Caco-2 (cell line): ENCODE results near the gene TCF23. TPM values are rescaled to one million over a fixed set of nuclear protein-coding genes. Genes with fewer than 3 reads are reported as not detected.

Source experiments
- BruUV-seq: library from RNA; stranded (reverse); fragments of 400-500 nt; replicated peaks from 2 replicates; lab custom pipeline; 2021; lab: Mats Ljungman, UMichigan
- CTCF ChIA-PET: fragments of 300-600 bp; sonication (Branson Sonifier 250); formaldehyde crosslinking; loops from one replicate; lab custom pipeline; 2022; ENCODE audit warnings: antibody characterized with exemption; lab: Charles Lee
- POLR2A ChIA-PET: fragments of 300-600 bp; sonication (Branson Sonifier 250); formaldehyde crosslinking; loops from one replicate; lab custom pipeline; 2022; ENCODE audit warnings: antibody characterized with exemption; lab: Charles Lee
- DNase-seq, 2 experiments: peaks; one replicate each; pipeline versions ENCODE4 v3.0.0 to v3.0.0-alpha.2; 2020 to 2022
- H3K27me3 ChIP-seq: replicated peaks from 2 replicates; pipeline ENCODE4 v1.6.0; 2011; ENCODE audit warnings: low read length; ENCODE audit not compliant: control insufficient read depth, insufficient read depth
- H3K36me3 ChIP-seq: 2 replicates; pipeline ENCODE4 v1.5.1; 2011; ENCODE audit warnings: low read length; ENCODE audit not compliant: control insufficient read depth, insufficient read depth
- H3K4me1 ChIP-seq: fragments of 250-450 bp; sonication (Bioruptor Pico); 2 replicates; pipeline ENCODE4 v1.5.1; 2020; ENCODE audit warnings: mild to moderate bottlenecking
- H3K4me3 ChIP-seq: 2 replicates; pipeline ENCODE4 v1.5.1; 2011; ENCODE audit warnings: low read depth, mild to moderate bottlenecking, control low read depth, low read length
- H3K9me3 ChIP-seq: fragments of 250-450 bp; sonication (Bioruptor Pico); 2 replicates; pipeline ENCODE4 v1.5.1; 2020; ENCODE audit warnings: mild to moderate bottlenecking, moderate library complexity
- H3K27ac Mint-ChIP-seq: one replicate; pipeline ENCODE4 v1.8.0; 2022; ENCODE audit warnings: mixed read lengths; ENCODE audit not compliant: unreplicated experiment
- H3K27me3 Mint-ChIP-seq: one replicate; pipeline ENCODE4 v1.8.0; 2022; ENCODE audit warnings: mixed read lengths; ENCODE audit not compliant: insufficient read depth, unreplicated experiment
- H3K36me3 Mint-ChIP-seq: one replicate; pipeline ENCODE4 v1.8.0; 2022; ENCODE audit warnings: mild to moderate bottlenecking, mixed read lengths; ENCODE audit not compliant: insufficient read depth, unreplicated experiment
- H3K4me1 Mint-ChIP-seq: one replicate; pipeline ENCODE4 v1.8.0; 2022; ENCODE audit warnings: low read depth, mixed read lengths; ENCODE audit not compliant: unreplicated experiment
- H3K4me3 Mint-ChIP-seq: one replicate; pipeline ENCODE4 v1.8.0; 2022; ENCODE audit warnings: mild to moderate bottlenecking, moderate library complexity, mixed read lengths; ENCODE audit not compliant: unreplicated experiment
- H3K9me3 Mint-ChIP-seq: one replicate; pipeline ENCODE4 v1.8.0; 2022; ENCODE audit warnings: mixed read lengths; ENCODE audit not compliant: unreplicated experiment
- CTCF ChIP-seq, 2 experiments: fragments of 200-600 bp in 1 of 2; IDR thresholded peaks; 1 replicate in 1 of 2; 2 replicates in 1 of 2; pipeline versions ENCODE4 v1.5.1 to v1.8.0; 2011 to 2022; ENCODE audit warnings: antibody characterized with exemption in 1 of 2, control low read depth in 1 of 2, inconsistent platforms in 1 of 2, low read depth in 1 of 2, low read length in 1 of 2, mild to moderate bottlenecking in 1 of 2, moderate library complexity in 1 of 2; ENCODE audit not compliant: insufficient read depth in 1 of 2, severe bottlenecking in 1 of 2, unreplicated experiment in 1 of 2
- intact Hi-C: fragments of 100-400 bp; cut with micrococcal nuclease; formaldehyde crosslinking; loops from one replicate; pipeline ENCODE4 v1.10.0; 2022; ENCODE audit not compliant: unreplicated experiment
- total RNA-seq: library from RNA; stranded (reverse); gene quantifications from 2 replicates; pipeline ENCODE4 v1.2.3, GENCODE V29; 2022

The TCF23 gene
- total RNA-seq, 1 experiment from 2014 or later, result not detected

GRCh38 chr2:27125104-27125503 is 23.7 kb upstream of the TCF23 start:
- no peak overlapping the region for H3K4me3 Mint-ChIP-seq
- H3K27ac Mint-ChIP-seq, result no peak overlapping the region
- H3K4me1 Mint-ChIP-seq, result peaks cover 9% of the 10 kb centered on the region
- no peaks in the 10 kb centered on the region for H3K27me3 ChIP-seq
- peaks cover 13% of the 10 kb centered on the region for H3K4me1 ChIP-seq
- TF ChIP-seq CTCF (IDR thresholded peaks at IDR 0.05; ENCODE audit: insufficient read depth in 1 of 2, low read depth in 1 of 2, low read length in 1 of 2, severe bottlenecking in 1 of 2, unreplicated experiment in 1 of 2), result no peak
- DNase-seq, result no peak
- H3K4me3 ChIP-seq, result no peak overlapping the region
- H3K27me3 Mint-ChIP-seq, result peaks cover 9% of the 10 kb centered on the region
- H3K36me3 Mint-ChIP-seq, result peaks cover 2% of the 10 kb centered on the region
- no TSS peak for BruUV-seq
- H3K36me3 ChIP-seq, result no peaks in the 10 kb centered on the region
- CTCF ChIA-PET, result interaction anchor here (0.6 kb wide), 1 partner anchor 279 kb away, joined by 3 read pairs; no protein-coding TSS in a partner anchor
- intact Hi-C loops, result no loop called here
- POLR2A ChIA-PET, result interaction anchor here (0.6 kb wide), 2 partner anchors 273 to 1296 kb away, joined by 3 to 4 read pairs; no protein-coding TSS in a partner anchor
- no peaks in the 10 kb centered on the region for H3K9me3 ChIP-seq
- H3K9me3 Mint-ChIP-seq, result no peaks in the 10 kb centered on the region

DNA sequence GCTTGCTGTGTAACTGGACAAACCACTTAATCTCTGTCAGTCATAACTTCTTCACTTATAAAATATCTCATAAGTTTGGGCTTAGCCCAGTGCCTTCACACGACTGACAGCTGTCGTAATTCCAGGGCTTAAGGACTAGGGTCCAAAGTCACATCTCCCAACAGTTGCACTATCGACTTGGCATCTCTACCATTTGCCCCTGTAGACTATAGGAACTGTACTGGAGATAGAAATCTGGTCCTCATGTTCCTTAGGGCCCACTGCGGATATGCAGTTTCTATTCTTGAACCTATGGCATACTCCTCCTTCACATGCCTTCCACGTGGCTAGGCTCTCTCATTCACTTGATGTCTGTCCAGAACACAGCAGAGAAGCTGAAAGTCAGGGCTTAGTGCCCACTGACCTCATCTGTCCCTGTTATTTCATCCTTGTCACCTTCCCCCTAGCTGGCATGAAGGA is 22.5 kb upstream of the TCF23 start:
- H3K27me3 ChIP-seq, result no peaks in the 10 kb centered on the region
- no peak overlapping the region for H3K4me3 ChIP-seq
- POLR2A ChIA-PET, result no interaction called here
- CTCF ChIA-PET, result interaction anchor here (0.6 kb wide), 1 partner anchor 53 kb away, joined by 5 read pairs; no protein-coding TSS in a partner anchor
- H3K4me1 ChIP-seq, result peaks cover 13% of the 10 kb centered on the region
- intact Hi-C loops, result no loop called here
- no peak overlapping the region for H3K27ac Mint-ChIP-seq
- no peaks in the 10 kb centered on the region for H3K9me3 Mint-ChIP-seq
- no peak for TF ChIP-seq CTCF (IDR thresholded peaks at IDR 0.05; ENCODE audit: insufficient read depth in 1 of 2, low read depth in 1 of 2, low read length in 1 of 2, severe bottlenecking in 1 of 2, unreplicated experiment in 1 of 2)
- H3K27me3 Mint-ChIP-seq, result peaks cover 8% of the 10 kb centered on the region
- H3K4me3 Mint-ChIP-seq, result no peak overlapping the region
- H3K36me3 Mint-ChIP-seq, result no peaks in the 10 kb centered on the region
- H3K9me3 ChIP-seq, result no peaks in the 10 kb centered on the region
- TSS peak; percentile 14 for BruUV-seq
- peaks cover 9% of the 10 kb centered on the region for H3K4me1 Mint-ChIP-seq
- DNase-seq, result peak in 1 of 2 experiments; percentile 28
- no peaks in the 10 kb centered on the region for H3K36me3 ChIP-seq

- H3K9me3 ChIP-seq, result no peaks in the 10 kb centered on the region
- Mint-ChIP-seq H3K9me3 (no peaks in the 10 kb centered on the region), H3K27me3 (no peaks in the 10 kb centered on the region), H3K4me1 (peaks cover 11% of the 10 kb centered on the region), H3K27ac (no peak overlapping the region), H3K4me3 (no peak overlapping the region), H3K36me3 (peaks cover 5% of the 10 kb centered on the region)
- ChIA-PET CTCF (no interaction called here), POLR2A (interaction anchor here (0.6 kb wide), 1 partner anchor 41 kb away, joined by 3 read pairs; no protein-coding TSS in a partner anchor)
- H3K4me3 ChIP-seq, result no peak overlapping the region
- TF ChIP-seq CTCF (IDR thresholded peaks at IDR 0.05; ENCODE audit: insufficient read depth in 1 of 2, low read depth in 1 of 2, low read length in 1 of 2, severe bottlenecking in 1 of 2, unreplicated experiment in 1 of 2), result no peak
- intact Hi-C loops, result no loop called here
- H3K27me3 ChIP-seq, result no peaks in the 10 kb centered on the region
- H3K4me1 ChIP-seq, result peaks cover 13% of the 10 kb centered on the region
- DNase-seq, result no peak
- BruUV-seq, result no TSS peak
- H3K36me3 ChIP-seq, result no peaks in the 10 kb centered on the region; the same call in 1 of the 2 replicates
These were observed 20.7 kb upstream of the TCF23 start for GRCh38 chr2:27127883-27128667.
